HG03469 (cell line): ENCODE results near the gene COL23A1.
"Not testable (repeated sequence)": the region's sequence is repeated elsewhere in the genome, so short reads cannot be mapped to it uniquely, and the experiment has no call there.

ENCODE experiments used
- ATAC-seq: cut with Tn5 transposase; IDR thresholded peaks from one replicate; pipeline ENCODE4 v1.9.1; 2021; ENCODE audit warnings: mild to moderate bottlenecking, moderate library complexity, moderate number of reproducible peaks; ENCODE audit not compliant: unreplicated experiment

Gene COL23A1

DNA sequence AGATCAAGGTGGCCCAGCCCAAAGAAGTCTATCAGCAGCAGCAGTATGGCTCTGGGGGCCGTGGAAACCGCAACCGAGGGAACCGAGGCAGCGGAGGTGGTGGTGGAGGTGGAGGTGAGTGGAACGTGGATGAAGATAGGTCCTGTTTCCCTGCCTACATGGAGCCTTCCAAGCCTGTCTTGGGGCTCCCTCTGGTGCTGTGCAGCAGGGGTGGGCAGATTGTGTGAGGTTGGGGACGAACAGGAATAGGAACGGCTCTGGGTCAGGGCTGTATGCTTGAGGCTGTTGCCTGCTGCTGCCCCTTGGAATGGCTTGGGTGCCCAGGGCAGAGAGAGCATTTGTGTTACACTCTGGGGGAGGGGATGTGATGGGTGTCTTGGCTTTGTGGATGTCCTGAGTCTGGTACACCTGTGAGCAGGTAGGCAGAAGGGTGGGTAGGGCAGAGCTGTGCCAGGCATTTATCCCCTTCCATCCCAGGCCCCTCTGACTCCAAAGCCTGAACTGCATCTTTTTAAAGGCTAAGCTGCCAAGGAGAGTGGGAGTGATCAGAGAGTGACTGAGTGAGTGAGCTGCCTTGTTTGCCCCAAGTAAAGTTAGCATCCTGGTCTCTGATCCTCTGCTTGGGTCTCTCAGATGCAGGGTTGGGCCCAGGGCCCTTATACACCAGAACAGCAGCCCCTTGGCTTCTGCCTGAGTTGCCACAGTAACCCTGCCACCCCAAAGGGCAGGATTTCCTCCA lies 380.7 kb downstream of the COL23A1 start:
- no peak for ATAC-seq

DNA sequence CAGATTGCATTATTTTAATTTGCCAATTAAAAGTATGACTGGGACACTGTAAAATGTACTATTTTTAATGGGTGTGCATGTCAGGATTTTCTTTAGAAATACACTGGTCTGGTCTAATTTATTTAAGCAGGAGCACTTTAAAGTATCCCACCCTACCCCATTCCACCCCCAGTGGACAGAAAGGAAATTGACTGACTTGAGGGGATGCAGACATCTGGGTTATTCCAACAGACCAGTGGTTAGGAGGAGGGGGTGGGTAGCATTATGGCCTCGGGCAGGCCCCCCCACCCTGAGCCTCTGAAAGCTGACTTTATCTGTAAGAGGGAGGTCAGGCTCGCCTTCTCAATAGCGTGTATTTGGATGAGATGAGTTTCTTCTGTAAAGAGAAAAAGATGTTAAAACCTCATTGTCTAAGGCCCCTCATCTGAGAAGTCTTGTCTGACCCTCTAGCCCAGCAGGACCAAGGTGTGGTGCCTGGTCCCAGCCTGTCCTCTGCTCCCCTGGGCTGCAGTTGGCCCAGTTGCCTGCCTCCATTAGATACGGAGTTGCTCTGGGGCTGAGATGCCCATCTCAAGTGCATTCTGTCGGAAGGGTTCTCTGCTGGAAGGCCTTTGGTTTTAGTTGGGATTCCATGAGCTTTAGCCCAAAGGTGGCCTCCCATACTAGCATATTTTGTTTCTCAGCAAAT lies 381.5 kb downstream of the COL23A1 start:
- ATAC-seq, result no peak

DNA sequence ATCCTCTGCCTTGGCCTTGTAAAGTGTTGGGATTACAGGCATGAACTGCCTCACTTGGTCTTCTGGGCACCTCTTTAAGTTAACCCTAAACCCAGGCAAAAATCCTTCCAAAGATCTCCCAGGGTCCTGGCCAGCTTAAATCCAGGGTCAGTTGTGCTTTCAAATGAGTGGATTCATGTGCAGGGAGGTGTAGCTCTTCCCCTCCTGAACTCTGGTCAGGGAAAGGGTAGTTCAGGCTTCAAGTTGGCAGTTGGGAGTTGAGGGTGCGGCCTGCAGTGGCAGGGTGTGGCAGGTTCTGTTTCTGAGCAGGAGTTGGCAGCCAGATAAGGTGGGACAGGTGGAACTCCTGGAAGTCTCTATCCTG lies 382.3 kb downstream of the COL23A1 start:
- ATAC-seq, result no peak

DNA sequence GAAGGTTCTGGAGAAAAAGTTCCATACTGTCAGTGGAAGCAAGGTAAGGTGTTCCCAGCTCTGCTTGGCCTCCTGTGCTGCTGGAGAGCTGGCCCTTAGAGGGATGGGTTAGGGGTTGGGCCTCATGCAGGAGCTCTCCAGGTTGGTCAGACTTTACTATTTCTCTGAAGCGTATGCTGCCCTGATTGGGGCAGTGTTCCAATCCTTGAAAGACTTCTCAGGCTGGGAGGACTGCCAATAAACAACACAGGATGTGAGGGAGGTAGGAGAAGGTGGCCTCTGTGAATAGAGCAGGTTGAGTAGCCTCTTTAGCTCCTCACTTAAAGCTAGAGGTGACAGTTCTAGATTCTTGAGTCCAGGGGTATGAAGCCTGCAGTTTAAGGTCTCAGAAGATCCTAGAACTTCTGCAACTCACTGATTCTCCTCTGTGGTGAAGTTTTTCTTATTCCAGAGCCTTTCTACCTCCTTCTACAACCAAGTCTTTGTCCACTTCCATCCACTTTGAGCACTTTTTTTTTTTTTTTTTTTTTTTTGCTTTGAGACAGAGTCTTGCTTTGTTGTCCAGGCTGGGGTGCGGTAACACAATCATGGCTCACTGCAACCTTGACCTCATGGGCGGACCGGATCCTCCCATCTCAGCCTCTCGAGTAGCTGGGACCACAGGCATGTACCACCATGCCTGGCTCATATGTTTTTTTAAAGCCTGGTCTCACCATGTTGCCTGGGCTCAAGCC lies 382.8 kb downstream of the COL23A1 start:
- ATAC-seq, result no peak

DNA sequence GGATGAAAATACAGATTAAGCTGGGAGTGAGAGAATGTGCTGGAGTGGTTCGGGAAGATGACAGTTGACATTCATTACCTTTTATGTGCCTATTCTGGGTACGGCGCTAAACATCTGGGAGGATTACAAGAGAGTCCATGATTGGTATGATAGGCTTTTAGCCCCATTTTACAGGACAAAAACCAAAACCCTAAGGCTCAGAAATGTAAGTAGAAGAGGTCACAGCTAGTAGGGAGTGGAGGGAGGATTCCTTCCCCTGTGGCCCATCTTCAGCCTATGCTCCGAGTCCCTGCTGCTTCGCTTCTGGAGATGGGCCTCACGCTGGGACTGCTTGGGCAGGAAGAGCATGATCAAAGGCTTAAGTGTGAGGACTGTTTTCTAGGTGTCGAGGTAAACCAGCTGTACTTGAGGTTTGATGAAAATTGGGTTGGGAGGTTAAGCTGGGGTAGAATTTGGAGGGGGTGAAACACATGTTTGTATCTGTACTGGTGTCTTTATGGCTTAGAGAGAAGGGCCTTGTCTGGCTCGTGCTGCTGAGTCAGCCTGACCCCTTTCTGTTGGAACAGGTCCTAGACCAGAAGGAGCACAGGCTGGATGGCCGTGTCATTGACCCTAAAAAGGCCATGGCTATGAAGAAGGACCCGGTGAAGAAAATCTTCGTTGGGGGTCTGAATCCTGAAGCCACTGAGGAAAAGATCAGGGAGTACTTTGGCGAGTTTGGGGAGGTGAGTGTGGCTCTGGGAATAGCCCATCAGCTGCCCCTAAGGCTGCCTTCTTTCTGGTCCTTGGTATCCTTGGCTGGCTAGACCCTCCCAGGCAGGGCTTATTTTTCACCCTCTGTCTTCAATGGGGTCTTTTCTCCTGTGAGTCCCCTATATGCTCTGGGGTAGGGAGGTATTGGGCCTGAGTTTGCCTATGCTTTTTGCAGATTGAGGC lies 383.8 kb downstream of the COL23A1 start:
- ATAC-seq, result no peak

DNA sequence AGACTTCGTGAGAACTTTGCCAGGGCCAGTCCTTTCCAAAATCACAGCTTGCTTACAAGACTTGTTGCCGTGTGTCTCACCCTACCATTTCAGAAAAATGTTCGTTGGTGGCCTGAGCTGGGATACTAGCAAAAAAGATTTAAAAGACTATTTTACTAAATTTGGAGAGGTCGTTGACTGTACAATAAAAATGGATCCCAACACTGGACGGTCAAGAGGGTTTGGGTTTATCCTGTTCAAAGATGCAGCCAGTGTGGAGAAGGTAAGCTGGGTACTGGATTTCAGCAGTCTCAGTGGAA lies 384.5 kb downstream of the COL23A1 start:
- no peak for ATAC-seq

DNA sequence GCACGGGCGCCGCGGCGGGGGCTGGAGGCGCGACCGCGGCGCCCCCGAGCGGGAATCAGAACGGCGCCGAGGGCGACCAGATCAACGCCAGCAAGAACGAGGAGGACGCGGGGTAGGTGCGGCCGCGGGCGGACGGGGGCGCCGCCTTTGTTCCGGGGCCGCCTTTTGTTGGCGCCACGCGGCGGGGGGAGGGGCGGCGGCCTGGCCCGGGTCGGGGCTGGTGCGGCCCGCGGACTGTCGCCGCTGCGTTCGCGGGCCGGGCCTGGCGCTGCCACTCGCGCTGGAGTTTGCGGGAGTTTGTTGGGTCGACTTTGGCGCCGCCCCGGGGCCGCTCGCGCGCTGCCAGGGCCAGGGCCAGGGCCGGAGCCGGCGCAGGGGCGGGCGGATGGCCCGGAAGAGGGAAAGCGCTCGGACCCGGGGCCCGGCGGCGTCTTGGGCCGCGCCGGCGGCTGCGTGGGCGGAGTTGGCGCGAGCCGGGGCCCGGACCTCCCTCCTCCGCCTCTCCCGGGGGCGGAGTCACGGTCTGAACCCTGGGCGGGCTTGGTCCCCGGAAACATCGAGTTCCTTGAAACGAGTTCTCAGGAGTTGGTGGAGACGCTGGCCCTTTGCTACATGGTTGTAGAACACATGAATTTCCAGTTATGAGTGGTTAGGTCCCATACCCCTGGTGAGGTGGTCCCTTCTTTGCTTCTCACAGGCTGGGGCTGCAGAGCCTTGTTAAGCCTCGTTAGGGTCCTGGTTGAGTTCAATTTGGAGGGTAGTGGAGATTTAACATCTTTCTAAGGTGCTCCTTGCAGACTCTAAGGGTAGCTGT lies 385.1 kb downstream of the COL23A1 start:
- ATAC-seq, result peak; percentile 24

DNA sequence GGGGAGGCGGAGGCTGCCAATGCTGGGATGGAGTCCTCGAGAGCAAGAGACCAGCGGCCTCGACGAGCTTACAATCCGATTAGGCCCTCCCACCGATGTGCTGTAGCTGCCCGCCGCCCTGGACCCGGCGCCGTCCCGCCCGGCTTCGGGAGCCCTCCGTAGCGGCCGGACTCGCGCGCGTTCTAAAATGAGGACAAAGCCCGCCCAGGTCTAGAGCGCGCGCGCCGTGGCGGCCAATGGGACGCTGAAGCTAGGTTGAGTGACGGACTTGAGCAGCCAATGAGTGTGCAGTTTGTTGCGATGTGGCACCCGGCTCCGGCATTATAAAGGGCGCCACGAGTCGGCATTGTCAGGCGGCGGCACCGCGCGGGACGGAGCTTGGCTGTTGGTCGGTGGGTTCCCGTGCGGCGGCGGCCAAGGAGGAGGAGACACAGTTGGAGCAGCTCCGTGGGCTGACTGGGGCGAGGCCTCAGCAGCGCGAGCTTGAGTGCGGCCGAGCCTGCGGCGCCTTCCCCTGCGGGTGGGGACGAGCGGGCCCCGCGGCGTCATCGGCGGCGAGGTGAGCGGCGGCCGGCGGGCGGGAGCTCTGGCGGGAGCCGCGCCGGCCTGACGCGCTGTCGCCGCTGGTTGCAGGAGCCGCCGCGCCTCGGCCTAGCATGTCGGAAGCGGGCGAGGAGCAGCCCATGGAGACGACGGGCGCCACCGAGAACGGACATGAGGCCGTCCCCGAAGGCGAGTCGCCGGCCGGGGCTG lies 385.8 kb downstream of the COL23A1 start, which contains the start of gene HNRNPAB:
Gene HNRNPAB, plus strand, starts transcription at position 352 of the 753 bp plus-strand sequence. Its CDS starts 305 bp downstream, at position 657.
- ATAC-seq, result peak; percentile 84

DNA sequence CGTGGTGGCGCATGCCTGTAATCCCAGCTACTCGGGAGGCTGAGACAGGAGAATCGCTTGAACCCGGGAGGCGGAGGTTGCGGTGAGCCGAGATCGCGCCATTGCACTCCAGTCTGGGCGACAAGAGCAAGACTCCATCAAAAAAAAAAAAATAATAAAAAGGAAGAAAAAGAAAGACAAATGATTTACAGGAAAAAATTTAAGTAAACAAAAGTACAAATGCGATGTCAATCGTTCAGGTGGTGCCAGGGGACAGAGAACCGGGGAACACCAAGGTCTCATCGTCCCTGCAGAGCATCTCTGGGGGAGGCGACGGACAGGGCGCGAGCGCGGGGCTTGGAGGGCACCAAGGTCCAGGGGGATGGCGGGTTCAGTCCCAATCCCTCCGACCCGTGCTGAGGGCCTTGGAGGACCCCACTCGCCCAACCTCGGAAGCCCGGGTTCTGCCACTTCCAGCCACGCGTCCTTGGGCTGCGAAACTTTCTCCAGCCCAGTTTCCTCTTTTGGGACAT lies 386.5 kb downstream of the COL23A1 start:
- no peak for ATAC-seq

DNA sequence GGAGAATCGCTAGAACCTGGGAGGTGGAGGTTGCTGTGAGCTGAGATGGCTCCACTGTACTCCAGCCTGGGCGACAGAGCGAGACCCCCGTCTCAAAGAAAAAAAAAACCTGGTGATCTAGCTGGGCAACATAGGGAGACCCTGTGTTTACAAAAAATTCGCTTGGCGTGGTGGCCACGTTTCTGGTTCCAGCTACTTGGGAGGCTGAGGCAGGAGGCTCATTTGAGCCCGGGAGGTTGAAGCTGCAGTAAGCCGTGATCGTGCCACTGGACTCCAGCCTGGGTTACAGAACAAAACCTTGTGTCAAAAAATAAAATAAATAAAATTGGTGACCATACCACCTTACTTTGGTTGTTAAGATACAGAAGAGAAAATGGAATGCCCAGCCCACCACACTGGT lies 387.7 kb downstream of the COL23A1 start:
- ATAC-seq, result no peak

DNA sequence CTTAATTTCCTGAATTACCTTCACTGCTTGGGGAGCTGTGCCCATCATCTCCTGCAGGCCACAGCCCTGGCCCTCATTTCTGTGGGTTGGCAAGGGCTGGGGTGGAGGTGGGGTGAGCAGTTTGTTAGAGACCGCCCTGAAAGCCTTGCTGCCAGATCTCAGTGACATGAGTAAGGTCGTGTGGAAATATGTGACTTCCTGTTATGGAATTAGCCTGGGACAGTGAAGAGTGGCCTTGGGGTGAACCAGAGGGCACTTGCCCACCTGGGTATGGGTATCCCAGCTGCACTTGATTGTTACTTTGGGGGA lies 388.3 kb downstream of the COL23A1 start:
- ATAC-seq, result no peak

DNA sequence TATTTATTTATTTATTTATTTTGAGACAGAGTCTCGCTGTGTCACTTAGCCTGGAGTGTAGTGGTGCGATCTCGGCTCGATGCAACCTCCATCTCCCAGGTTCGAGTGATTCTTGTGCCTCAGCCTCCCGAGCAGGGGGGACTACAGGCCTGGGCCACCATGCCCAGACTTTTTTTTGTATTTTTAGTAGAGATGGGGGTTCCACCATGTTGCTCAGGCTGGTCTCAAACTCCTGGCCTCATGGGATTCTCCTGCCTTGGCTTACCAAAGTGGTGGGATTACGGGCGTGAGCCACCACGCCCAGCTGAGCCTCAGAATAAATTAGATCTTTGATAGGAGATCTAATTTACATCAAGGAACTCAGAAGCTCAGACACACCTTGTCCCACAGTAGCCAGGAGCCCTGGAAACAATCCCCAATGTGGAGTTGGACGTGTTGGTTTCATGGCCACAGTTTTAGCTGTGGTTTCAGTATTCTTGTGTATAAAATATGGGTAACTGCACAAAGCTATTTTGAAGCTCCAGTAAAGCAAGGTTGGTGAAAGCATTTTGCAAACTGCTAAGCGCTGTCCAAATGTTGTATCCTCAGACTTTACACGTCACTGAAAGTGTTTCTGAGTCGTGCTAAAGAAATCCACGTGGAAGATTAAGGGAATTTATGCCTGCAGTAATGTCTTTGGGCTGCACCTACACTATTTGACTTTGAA lies 388.8 kb downstream of the COL23A1 start:
- no peak for ATAC-seq

DNA sequence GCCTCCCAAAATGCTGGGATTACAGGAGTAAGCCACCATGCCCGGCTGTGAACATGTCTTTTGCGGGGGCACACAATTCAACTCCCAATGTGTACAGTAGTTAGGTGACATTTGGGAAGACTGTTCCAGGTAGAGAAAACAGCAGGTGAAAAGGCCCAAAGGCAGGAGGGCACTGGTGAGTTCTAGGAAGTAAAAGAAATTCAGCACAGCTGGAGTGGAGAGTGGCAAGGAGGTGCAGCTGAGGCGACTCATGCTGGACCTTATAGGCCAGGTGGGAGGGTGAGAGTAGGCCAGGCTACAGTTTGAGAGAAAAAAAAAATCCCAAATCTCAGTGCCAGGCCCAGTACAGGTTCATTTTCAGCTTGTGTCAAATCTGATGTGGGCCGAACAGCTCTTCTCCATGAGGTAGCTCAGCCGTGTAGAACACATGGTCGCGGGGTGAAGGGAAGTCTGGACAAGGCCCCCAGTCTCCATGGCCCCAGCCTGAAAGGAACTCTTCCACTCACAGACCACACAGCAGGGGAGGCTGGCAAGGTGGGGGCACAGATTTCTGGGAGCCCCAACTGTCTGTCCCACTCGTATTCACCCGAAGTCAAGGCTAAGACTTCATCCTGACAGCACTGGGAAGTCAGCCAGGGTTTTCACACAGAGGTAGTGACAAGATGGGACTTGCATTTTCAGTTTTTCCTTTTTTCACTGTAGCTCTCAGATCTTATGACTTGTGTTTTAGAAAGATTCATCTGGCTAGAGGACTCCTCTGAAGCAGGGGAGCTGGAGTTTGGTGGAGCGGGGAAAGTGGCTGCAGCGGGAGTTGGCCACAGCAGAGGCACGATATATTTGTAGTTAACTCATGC lies 390.4 kb downstream of the COL23A1 start:
- ATAC-seq, result no peak

DNA sequence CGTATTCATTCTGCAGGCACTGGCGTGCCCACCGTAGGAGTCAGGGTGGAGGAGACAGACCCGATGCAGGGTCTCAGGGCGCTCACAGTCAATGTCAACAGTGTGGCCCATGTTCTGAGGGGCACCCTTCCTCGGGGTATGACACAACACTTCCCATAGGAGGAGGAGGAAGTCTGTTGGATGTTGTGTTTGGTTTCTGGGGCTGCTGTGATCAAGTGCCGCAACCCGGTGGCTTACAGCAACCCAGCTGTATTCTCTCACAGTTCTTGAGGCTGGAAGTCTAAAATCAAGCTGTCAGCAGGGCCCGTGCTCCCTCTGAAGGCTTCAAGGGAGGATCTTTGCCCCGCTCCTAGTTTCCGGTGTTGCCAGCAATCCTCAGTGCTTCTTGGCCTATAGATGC lies 391.5 kb downstream of the COL23A1 start:
- no peak for ATAC-seq

DNA sequence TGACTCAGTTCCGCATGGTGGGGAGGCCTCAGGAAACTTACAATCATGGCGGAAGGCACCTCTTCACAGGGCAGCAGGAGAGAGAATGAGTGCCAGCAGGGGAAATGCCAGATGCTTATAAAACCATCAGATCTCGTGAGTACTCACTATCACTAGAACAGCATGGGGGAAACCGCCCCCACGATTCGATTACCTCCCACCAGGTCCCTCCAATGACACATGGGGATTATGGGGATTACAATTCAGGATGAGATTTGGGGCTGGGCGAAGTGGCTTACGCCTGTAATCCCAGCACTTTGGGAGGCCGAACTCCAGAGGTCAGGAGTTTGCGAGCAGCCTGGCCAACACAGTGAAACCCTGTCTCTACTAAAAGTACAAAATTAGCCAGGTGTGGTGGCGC lies 392.0 kb downstream of the COL23A1 start:
- not testable (repeated sequence) for ATAC-seq

DNA sequence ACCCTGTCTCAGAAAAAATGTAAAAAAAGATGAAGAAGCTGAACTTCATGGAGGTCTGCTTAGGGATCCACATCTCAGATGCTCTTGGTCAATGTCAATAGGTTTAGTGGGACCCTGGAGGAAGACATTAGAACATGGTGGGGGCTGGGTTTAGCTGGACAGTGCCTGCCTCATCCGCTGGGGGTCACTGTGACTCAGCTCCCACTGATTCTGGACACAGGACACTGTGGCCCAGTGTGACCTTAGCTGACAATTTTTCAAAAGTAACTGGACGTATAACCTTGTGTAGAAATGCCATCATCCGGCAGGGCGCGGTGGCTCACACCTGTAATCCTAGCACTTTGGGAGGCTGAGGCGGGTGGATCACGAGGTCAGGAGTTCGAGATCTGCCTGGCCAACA lies 393.2 kb downstream of the COL23A1 start:
- ATAC-seq, result no peak

DNA sequence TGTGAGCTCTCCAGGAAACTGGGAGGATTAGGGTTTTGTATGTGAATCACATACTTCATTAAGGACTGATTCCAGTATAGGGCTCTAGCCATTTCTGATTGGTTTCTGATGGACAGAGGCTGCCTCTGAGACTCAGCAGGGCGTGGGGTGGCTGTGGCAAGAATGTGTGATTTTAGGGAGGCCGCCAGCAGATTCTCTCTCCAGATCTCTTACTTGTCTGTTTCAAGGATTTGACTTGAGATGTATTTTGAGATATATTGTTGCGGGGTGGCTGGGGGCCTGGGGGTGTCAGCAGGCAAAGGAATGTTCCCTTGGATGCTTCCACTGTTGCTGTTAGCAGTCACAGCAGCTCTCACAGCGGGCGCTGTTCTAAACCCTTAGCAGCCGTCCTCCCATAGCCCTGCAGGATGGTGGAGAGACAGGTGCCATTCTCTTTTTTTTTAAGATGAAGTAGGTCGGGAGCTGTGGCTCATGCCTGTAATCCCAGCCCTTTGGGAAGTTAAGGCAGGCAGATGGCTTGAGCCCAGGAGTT lies 393.8 kb downstream of the COL23A1 start:
- no peak for ATAC-seq

DNA sequence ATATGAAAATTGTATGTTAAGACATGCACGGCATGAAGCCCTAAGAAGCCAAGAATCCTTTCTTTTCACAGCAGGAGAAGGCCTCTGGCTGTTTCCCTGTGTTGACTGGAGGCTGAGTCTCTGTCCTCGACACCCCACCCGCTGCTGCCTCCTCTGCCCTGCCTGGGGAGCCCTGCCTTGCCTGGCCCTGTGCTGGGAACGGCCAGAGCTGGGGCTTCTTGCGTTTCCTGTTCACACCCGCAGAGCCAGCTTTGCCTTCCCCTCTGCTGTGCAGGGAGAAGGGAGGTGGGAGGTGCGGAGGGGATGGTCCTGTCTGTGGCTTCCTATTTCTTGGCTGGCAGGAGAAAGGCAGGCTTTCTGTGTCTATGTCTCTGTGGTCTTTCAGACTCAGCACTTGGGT lies 396.2 kb downstream of the COL23A1 start:
- ATAC-seq, result no peak
